Measurements from ENCODE around the gene SPDYA. TPM values are rescaled to one million over a fixed set of nuclear protein-coding genes. Genes with fewer than 3 reads are reported as not detected.

SPDYA gene
- total and polyA plus RNA-seq, 2 of the 13 experiments (the other 11 are each of a cell fraction or from before 2014, with no cell fraction given): 0.32 to 0.75 TPM

- in situ Hi-C loops (cut with HindIII; ENCODE audit: extremely low pct_ligation_motif_present, low pct_unique_long_range_greater_than_20kb): no loop called here
- Histone ChIP-seq H3K4me3 (replicated peaks in 1 of 3; ENCODE audit: insufficient read depth in 1 of 3, low read depth in 2 of 3, low read length in 3 of 3) (peak overlapping the region; percentile 88 to 98 (median 92)), H3K36me3 (replicated peaks in 1 of 2; ENCODE audit: control insufficient read depth in 1 of 2, insufficient read depth in 2 of 2, low read length in 2 of 2) (peaks cover 4 to 20% of the 10 kb centered on the region in 2 experiments; a peak in 3 of 5 replicates), H3K27ac (ENCODE audit: extremely low read length, insufficient read depth, low read length) (no peak overlapping the region), H2AFZ (ENCODE audit: low read length) (no peak overlapping the region), H3K79me2 (ENCODE audit: insufficient read depth, low read length) (peaks cover 37% of the 10 kb centered on the region), H3K27me3 (ENCODE audit: control insufficient read depth in 1 of 2, insufficient read depth in 2 of 2, low read length in 2 of 2) (no peaks in the 10 kb centered on the region; a peak in 1 of 5 replicates), H4K20me1 (ENCODE audit: insufficient read depth, low read length) (no peaks in the 10 kb centered on the region), H3K4me1 (ENCODE audit: insufficient read depth, low read length) (peaks cover 49% of the 10 kb centered on the region), H3K9me3 (ENCODE audit: low read length) (no peaks in the 10 kb centered on the region), H3K9ac (ENCODE audit: insufficient read depth, low read depth, low read length) (peak overlapping the region; percentile 84), H3K4me2 (ENCODE audit: low read depth, low read length) (peak overlapping the region; percentile 82)
- ATAC-seq (no peak), FAIRE-seq (no peak), DNase-seq (ENCODE audit: low spot score) (no peak)
- ChIA-PET POLR2A (interaction anchor here (2.8 kb wide), 1 partner anchor 27 kb away, joined by 52 read pairs; the partner anchor contains the start of gene WDR43), CTCF (ENCODE audit: low intra/inter-chr PET ratio, low total read pairs) (no interaction called here)
- no TSS peak for BruUV-seq (replicated peaks)
- intact Hi-C loops (cut with micrococcal nuclease; ENCODE audit: unreplicated experiment): no loop called here
- no peak for TF ChIP-seq ZNF646 (CRISPR knock-in tag; IDR thresholded peaks at IDR 0.05)
- TF ChIP-seq ZNF616 (CRISPR knock-in tag; IDR thresholded peaks at IDR 0.05; ENCODE audit: low read depth): 0 out of 2 replicates have a peak, but pooled peaks have one; percentile 45
- no peak for TF ChIP-seq ZNF629 (CRISPR knock-in tag; conservative IDR thresholded peaks at IDR 0.05)
- TF ChIP-seq NFIB (CRISPR knock-in tag; IDR thresholded peaks at IDR 0.05; ENCODE audit: borderline replicate concordance): no peak
- no peak for TF ChIP-seq MEF2D (CRISPR knock-in tag; IDR thresholded peaks at IDR 0.05)
- TF ChIP-seq TGIF2 (CRISPR knock-in tag; IDR thresholded peaks at IDR 0.05): no peak
- TF ChIP-seq ZBTB20 (CRISPR knock-in tag; IDR thresholded peaks at IDR 0.05; ENCODE audit: borderline replicate concordance, low read depth): 0 out of 2 replicates have a peak, but pooled peaks have one; percentile 11
- TF ChIP-seq KDM5B (CRISPR knock-in tag; IDR thresholded peaks at IDR 0.05; ENCODE audit: borderline replicate concordance): no peak
- TF ChIP-seq GLI4 (CRISPR knock-in tag; IDR thresholded peaks at IDR 0.05; ENCODE audit: borderline replicate concordance): no peak
- TF ChIP-seq TRIM24 (CRISPR knock-in tag; IDR thresholded peaks at IDR 0.05): no peak
- TF ChIP-seq ZNF30 (CRISPR knock-in tag; IDR thresholded peaks at IDR 0.05): no peak
- WGBS (ENCODE audit: low lambda C conversion rate): 44% methylated on average over 12 of the region's 12 CpGs
Observed at GRCh38 chr2:28868611-28869010, 58.0 kb downstream of the SPDYA start.

Data from HepG2 (cell line).